Measurements from ENCODE around the gene SLC16A3. TPM values are rescaled to one million over a fixed set of nuclear protein-coding genes. Genes with fewer than 3 reads are reported as not detected.

Gene SLC16A3
- total and polyA plus RNA-seq, 2 of the 4 experiments (the other 2 are of a cell fraction), result 49.1 to 181 TPM

DNA sequence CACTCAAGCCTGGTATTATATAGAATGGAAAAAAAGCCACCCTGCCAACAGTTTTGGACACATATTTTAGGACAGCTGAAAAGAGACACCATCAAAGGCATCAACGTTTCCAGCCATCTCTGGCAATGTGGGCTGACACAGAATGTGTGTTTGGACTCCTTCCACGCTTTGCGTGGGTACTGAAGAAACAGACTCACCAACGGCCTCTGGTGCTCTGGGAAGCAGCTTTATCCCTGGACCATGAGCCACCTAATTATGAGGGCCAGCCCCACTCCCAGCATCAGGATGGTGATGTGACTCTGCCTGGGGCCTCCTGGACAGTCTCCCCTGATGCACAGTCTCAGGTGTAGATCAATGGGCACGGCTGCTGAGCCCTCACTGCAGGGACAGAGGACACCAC, 44.1 kb upstream of the SLC16A3 start:
- no peak overlapping the region for H3K14ac ChIP-seq (replicated peaks; ENCODE audit: low read depth, low read length)
- no peak overlapping the region for H2AFZ ChIP-seq (replicated peaks; ENCODE audit: low read length, poor library complexity)
- 0 out of 2 replicates have a peak, but pooled peaks cover 6% of the 10 kb centered on the region for H3K9me1 ChIP-seq (ENCODE audit: insufficient read depth, low read length)
- H3K56ac ChIP-seq (ENCODE audit: extremely low read depth, insufficient read depth, low read length), result no peak overlapping the region
- no peak for DNase-seq
- dilution Hi-C loops (cut with HindIII; ENCODE audit: low sequenced_read_pairs, unreplicated experiment) (no loop called here), in situ Hi-C loops (cut with MboI; ENCODE audit: low sequenced_read_pairs) (no loop called here), intact Hi-C loops (cut with micrococcal nuclease) (no loop called here)
- H3K4me3 ChIP-seq (ENCODE audit: insufficient read depth, low read depth, low read length), result no peak overlapping the region
- H2BK120ac ChIP-seq (ENCODE audit: low read depth, low read length), result no peak overlapping the region
- no peak overlapping the region for H3K23ac ChIP-seq (ENCODE audit: low read depth, low read length)
- no peak overlapping the region for H2AK9ac ChIP-seq (replicated peaks; ENCODE audit: low read depth, low read length, poor library complexity)
- peaks cover 0 to 4% of the 10 kb centered on the region in 2 experiments; a peak in 1 of 4 replicates for H3K79me1 ChIP-seq (ENCODE audit: low read depth in 1 of 2, low read length in 2 of 2)
- H3K27ac ChIP-seq (ENCODE audit: insufficient read depth, low read length), result no peak overlapping the region
- no peak overlapping the region for H3K4ac ChIP-seq (ENCODE audit: low read depth, low read length)
- no peak for ATAC-seq (ENCODE audit: low read depth)
- no peak overlapping the region for H2BK20ac ChIP-seq (ENCODE audit: low read depth, low read length)
- H2BK15ac ChIP-seq (ENCODE audit: low read depth, low read length), result no peak overlapping the region
- POLR2A ChIA-PET (ENCODE audit: unreplicated experiment), result no interaction called here
- no peak overlapping the region for H4K5ac ChIP-seq (ENCODE audit: low read depth, low read length)
- H4K8ac ChIP-seq (ENCODE audit: low read depth in 2 of 2, low read length in 2 of 2), result no peak overlapping the region
- H4K91ac ChIP-seq (ENCODE audit: insufficient read depth, low read depth, low read length), result no peak overlapping the region
- no peak overlapping the region for H3K4me2 ChIP-seq (ENCODE audit: low read depth, low read length)
- H3K36me3 ChIP-seq (ENCODE audit: control insufficient read depth, insufficient read depth, low read length), result peaks cover 26% of the 10 kb centered on the region
- no peaks in the 10 kb centered on the region for H3K9me3 ChIP-seq (ENCODE audit: control insufficient read depth, insufficient read depth, low read length)
- no peak overlapping the region for H2BK5ac ChIP-seq (ENCODE audit: low read depth, low read length, poor library complexity, severe bottlenecking)
- no peaks in the 10 kb centered on the region for H3K4me1 ChIP-seq (ENCODE audit: control insufficient read depth, insufficient read depth, low read length)
- WGBS, 2 experiments (ENCODE audit: extremely low coverage in 2 of 2, insufficient read length in 1 of 2), result 89% methylated on average over 4 of the region's 5 CpGs; no CpG with 5 or more reads in 1 of the 2 experiments
- no peak overlapping the region for H2AK5ac ChIP-seq (ENCODE audit: low read depth, low read length)
- H3K27me3 ChIP-seq (ENCODE audit: control insufficient read depth, insufficient read depth, low read length), result no peaks in the 10 kb centered on the region
- CTCF ChIA-PET, result no interaction called here
- BruUV-seq (replicated peaks), result no TSS peak
- H4K20me1 ChIP-seq (ENCODE audit: insufficient read depth, low read length), result no peaks in the 10 kb centered on the region
- TF ChIP-seq FOS (IDR thresholded peaks at IDR 0.05; ENCODE audit: low read depth, low read length) (no peak), RAD21 (IDR thresholded peaks at IDR 0.05; ENCODE audit: low read length) (no peak), MAZ (IDR thresholded peaks at IDR 0.05; ENCODE audit: borderline replicate concordance, low read depth, low read length) (no peak), MAFK (IDR thresholded peaks at IDR 0.05; ENCODE audit: low read depth, low read length) (no peak), BHLHE40 (IDR thresholded peaks at IDR 0.05; ENCODE audit: low read depth, low read length) (no peak), CEBPB (IDR thresholded peaks at IDR 0.05; ENCODE audit: low read depth, low read length) (no peak), NFE2L2 (IDR thresholded peaks at IDR 0.05; ENCODE audit: low read depth, low read length) (no peak), RFX5 (IDR thresholded peaks at IDR 0.05; ENCODE audit: low read depth, low read length) (no peak)
- TF ChIP-seq, protein P1, sequence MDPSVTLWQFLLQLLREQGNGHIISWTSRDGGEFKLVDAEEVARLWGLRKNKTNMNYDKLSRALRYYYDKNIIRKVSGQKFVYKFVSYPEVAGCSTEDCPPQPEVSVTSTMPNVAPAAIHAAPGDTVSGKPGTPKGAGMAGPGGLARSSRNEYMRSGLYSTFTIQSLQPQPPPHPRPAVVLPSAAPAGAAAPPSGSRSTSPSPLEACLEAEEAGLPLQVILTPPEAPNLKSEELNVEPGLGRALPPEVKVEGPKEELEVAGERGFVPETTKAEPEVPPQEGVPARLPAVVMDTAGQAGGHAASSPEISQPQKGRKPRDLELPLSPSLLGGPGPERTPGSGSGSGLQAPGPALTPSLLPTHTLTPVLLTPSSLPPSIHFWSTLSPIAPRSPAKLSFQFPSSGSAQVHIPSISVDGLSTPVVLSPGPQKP (IDR thresholded peaks at IDR 0.05; ENCODE audit: borderline replicate concordance, low read depth, low read length), result no peak
- TF ChIP-seq, protein P2, sequence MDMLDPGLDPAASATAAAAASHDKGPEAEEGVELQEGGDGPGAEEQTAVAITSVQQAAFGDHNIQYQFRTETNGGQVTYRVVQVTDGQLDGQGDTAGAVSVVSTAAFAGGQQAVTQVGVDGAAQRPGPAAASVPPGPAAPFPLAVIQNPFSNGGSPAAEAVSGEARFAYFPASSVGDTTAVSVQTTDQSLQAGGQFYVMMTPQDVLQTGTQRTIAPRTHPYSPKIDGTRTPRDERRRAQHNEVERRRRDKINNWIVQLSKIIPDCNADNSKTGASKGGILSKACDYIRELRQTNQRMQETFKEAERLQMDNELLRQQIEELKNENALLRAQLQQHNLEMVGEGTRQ (IDR thresholded peaks at IDR 0.05; ENCODE audit: low read depth, low read length), result no peak
- no peak overlapping the region for H3K18ac ChIP-seq (ENCODE audit: low read depth, low read length)
- no peak overlapping the region for H3K9ac ChIP-seq (ENCODE audit: low read depth, low read length)
